Activated T-cell treated with anti-CD3 and anti-CD28 coated beads, Interleukin-2, amount 50 U/mL, for 4 hours (primary cell): ENCODE data around the gene ACER3. TPM values are rescaled to one million over a fixed set of nuclear protein-coding genes. Genes with fewer than 3 reads are reported as not detected.
"Not testable (repeated sequence)": the region's sequence is repeated elsewhere in the genome, so short reads cannot be mapped to it uniquely, and the experiment has no call there.

ENCODE experiments used
- ATAC-seq, 2 donors: fragments of 200-7000 bp; cut with Tn5 transposase; one replicate each; pipeline ENCODE4 v1.10.0; 2021
- DNase-seq: peaks from one replicate; pipeline ENCODE4 v3.0.0-alpha.2; 2020
- H3K27me3 Mint-ChIP-seq: one replicate; pipeline ENCODE4 v1.8.0; 2021; ENCODE audit warnings: low read depth, mixed read lengths
- H3K36me3 Mint-ChIP-seq: one replicate; pipeline ENCODE4 v1.8.0; 2022; ENCODE audit warnings: mixed read lengths; ENCODE audit not compliant: insufficient read depth
- H3K4me1 Mint-ChIP-seq: one replicate; pipeline ENCODE4 v1.8.0; 2021; ENCODE audit warnings: low read depth, mixed read lengths
- H3K4me3 Mint-ChIP-seq: one replicate; pipeline ENCODE4 v1.8.0; 2021; ENCODE audit warnings: mild to moderate bottlenecking, moderate library complexity, mixed read lengths
- H3K9me3 Mint-ChIP-seq: one replicate; pipeline ENCODE4 v1.8.0; 2021; ENCODE audit warnings: mixed read lengths
- total RNA-seq, 3 donors: library from RNA; stranded (reverse); gene quantifications; one replicate each; pipeline ENCODE4 v1.2.1, GENCODE V29; 2021

Gene ACER3
- total RNA-seq, 3 donors from 2014 or later = 7.8 to 10.3 (median 10.2) TPM

GRCh38 chr11:76845069-76845468 is 15.6 kb upstream of the ACER3 start:
- H3K36me3 Mint-ChIP-seq = no peaks in the 10 kb centered on the region
- no peak for DNase-seq
- peaks cover 39% of the 10 kb centered on the region for H3K27me3 Mint-ChIP-seq
- H3K9me3 Mint-ChIP-seq = no peaks in the 10 kb centered on the region
- no peak for ATAC-seq
- no peak overlapping the region for H3K4me3 Mint-ChIP-seq
- H3K4me1 Mint-ChIP-seq = no peaks in the 10 kb centered on the region

GRCh38 chr11:76846441-76846840 is 14.3 kb upstream of the ACER3 start:
- Mint-ChIP-seq H3K9me3 (no peaks in the 10 kb centered on the region), H3K4me1 (no peaks in the 10 kb centered on the region), H3K36me3 (no peaks in the 10 kb centered on the region), H3K27me3 (peaks cover 36% of the 10 kb centered on the region), H3K4me3 (no peak overlapping the region)
- DNase-seq = no peak
- ATAC-seq = no peak

GRCh38 chr11:76849376-76849775 is 11.3 kb upstream of the ACER3 start:
- Mint-ChIP-seq H3K4me3 (no peak overlapping the region), H3K4me1 (no peaks in the 10 kb centered on the region), H3K9me3 (no peaks in the 10 kb centered on the region), H3K36me3 (no peaks in the 10 kb centered on the region), H3K27me3 (peaks cover 18% of the 10 kb centered on the region)
- ATAC-seq (no peak), DNase-seq (no peak)

- Mint-ChIP-seq H3K4me3 (no peak overlapping the region), H3K27me3 (peaks cover 15% of the 10 kb centered on the region), H3K36me3 (no peaks in the 10 kb centered on the region), H3K9me3 (no peaks in the 10 kb centered on the region), H3K4me1 (no peaks in the 10 kb centered on the region)
- DNase-seq (no peak), ATAC-seq (no peak)
These were observed 10.6 kb upstream of the ACER3 start for GRCh38 chr11:76850130-76850529.

- Mint-ChIP-seq H3K4me3 (no peak overlapping the region), H3K9me3 (no peaks in the 10 kb centered on the region)
These were observed 9.9 kb upstream of the ACER3 start for GRCh38 chr11:76850815-76851214.

GRCh38 chr11:76854709-76855108 is 6.0 kb upstream of the ACER3 start:
- ATAC-seq = no peak
- no peak overlapping the region for H3K4me3 Mint-ChIP-seq
- H3K9me3 Mint-ChIP-seq = no peaks in the 10 kb centered on the region

More at GRCh38 chr11:76850815-76851214, 9.9 kb upstream of the ACER3 start:
- no peak for DNase-seq
- no peak for ATAC-seq
- Mint-ChIP-seq H3K4me1 (no peaks in the 10 kb centered on the region), H3K36me3 (no peaks in the 10 kb centered on the region), H3K27me3 (peaks cover 15% of the 10 kb centered on the region)

GRCh38 chr11:76855670-76856069 is 5.0 kb upstream of the ACER3 start:
- not testable (repeated sequence) for DNase-seq, H3K9me3 Mint-ChIP-seq, H3K4me3 Mint-ChIP-seq, H3K27me3 Mint-ChIP-seq, H3K36me3 Mint-ChIP-seq, H3K4me1 Mint-ChIP-seq, ATAC-seq

More at GRCh38 chr11:76854709-76855108, 6.0 kb upstream of the ACER3 start:
- no peaks in the 10 kb centered on the region for H3K36me3 Mint-ChIP-seq
- peaks cover 3% of the 10 kb centered on the region for H3K4me1 Mint-ChIP-seq
- no peaks in the 10 kb centered on the region for H3K27me3 Mint-ChIP-seq
- DNase-seq = no peak

GRCh38 chr11:76856106-76856505 is 4.6 kb upstream of the ACER3 start:
- no peak for ATAC-seq
- Mint-ChIP-seq H3K27me3 (no peaks in the 10 kb centered on the region), H3K9me3 (no peaks in the 10 kb centered on the region), H3K36me3 (no peaks in the 10 kb centered on the region), H3K4me1 (peaks cover 5% of the 10 kb centered on the region), H3K4me3 (no peak overlapping the region)
- DNase-seq = no peak

GRCh38 chr11:76856571-76856970 is 4.1 kb upstream of the ACER3 start:
- Mint-ChIP-seq H3K4me1 (peaks cover 9% of the 10 kb centered on the region), H3K27me3 (no peaks in the 10 kb centered on the region), H3K36me3 (no peaks in the 10 kb centered on the region), H3K9me3 (no peaks in the 10 kb centered on the region), H3K4me3 (no peak overlapping the region)
- no peak for ATAC-seq
- no peak for DNase-seq

- H3K4me1 Mint-ChIP-seq = peaks cover 14% of the 10 kb centered on the region
- H3K4me3 Mint-ChIP-seq = no peak overlapping the region
- no peaks in the 10 kb centered on the region for H3K27me3 Mint-ChIP-seq
- ATAC-seq (no peak), DNase-seq (no peak)
- H3K9me3 Mint-ChIP-seq = no peaks in the 10 kb centered on the region
- no peaks in the 10 kb centered on the region for H3K36me3 Mint-ChIP-seq
These were observed 2.8 kb upstream of the ACER3 start for GRCh38 chr11:76857781-76858410.

GRCh38 chr11:76859708-76860227 is 950 bp upstream of the ACER3 start:
- peaks cover 19% of the 10 kb centered on the region for H3K4me1 Mint-ChIP-seq
- no peaks in the 10 kb centered on the region for H3K9me3 Mint-ChIP-seq
- no peak for ATAC-seq
- H3K27me3 Mint-ChIP-seq = no peaks in the 10 kb centered on the region
- H3K36me3 Mint-ChIP-seq = no peaks in the 10 kb centered on the region
- no peak for DNase-seq
- peak overlapping the region; percentile 70 for H3K4me3 Mint-ChIP-seq

GRCh38 chr11:76861490-76861953 is 804 bp downstream of the ACER3 start:
- DNase-seq (no peak), ATAC-seq (no peak)
- Mint-ChIP-seq H3K27me3 (no peaks in the 10 kb centered on the region), H3K4me3 (peak overlapping the region; percentile 85), H3K4me1 (peaks cover 19% of the 10 kb centered on the region), H3K36me3 (peaks cover 2% of the 10 kb centered on the region), H3K9me3 (no peaks in the 10 kb centered on the region)

GRCh38 chr11:76862794-76863193 is 2.1 kb downstream of the ACER3 start:
- H3K27me3 Mint-ChIP-seq, ATAC-seq, H3K36me3 Mint-ChIP-seq, H3K9me3 Mint-ChIP-seq, H3K4me3 Mint-ChIP-seq, DNase-seq: not testable (repeated sequence)
- peaks cover 19% of the 10 kb centered on the region for H3K4me1 Mint-ChIP-seq

GRCh38 chr11:76863196-76863777 is 2.6 kb downstream of the ACER3 start:
- H3K4me3 Mint-ChIP-seq = no peak overlapping the region
- no peaks in the 10 kb centered on the region for H3K9me3 Mint-ChIP-seq
- DNase-seq (no peak), ATAC-seq (no peak)
- peaks cover 2% of the 10 kb centered on the region for H3K36me3 Mint-ChIP-seq
- no peaks in the 10 kb centered on the region for H3K27me3 Mint-ChIP-seq
- peaks cover 19% of the 10 kb centered on the region for H3K4me1 Mint-ChIP-seq
